IMR-90 (cell line): ENCODE measurements around the gene CNTFR.

Experiments
- BHLHE40 ChIP-seq: fragments of 150-350 bp; IDR thresholded peaks from 2 replicates; pipeline ENCODE4 v1.6.1; 2016; ENCODE audit warnings: mild to moderate bottlenecking, low read depth, low read length
- CEBPB ChIP-seq: IDR thresholded peaks from 2 replicates; pipeline ENCODE4 v1.6.1; 2012; ENCODE audit warnings: low read depth, low read length, improper control_type of control experiment
- CHD1 ChIP-seq: IDR thresholded peaks from 2 replicates; pipeline ENCODE4 v1.6.1; 2012; ENCODE audit warnings: low read depth, low read length, improper control_type of control experiment
- CTCF ChIP-seq: conservative IDR thresholded peaks from 2 replicates; pipeline ENCODE4 v1.5.1; 2012; ENCODE audit warnings: mild to moderate bottlenecking, low read depth, low read length, improper control_type of control experiment
- ELK1 ChIP-seq: fragments of 150-350 bp; IDR thresholded peaks from 2 replicates; pipeline ENCODE4 v1.6.1; 2016; ENCODE audit warnings: low read depth, mild to moderate bottlenecking, low read length, moderate library complexity, borderline replicate concordance
- FOS ChIP-seq: fragments of 150-350 bp; IDR thresholded peaks from 2 replicates; pipeline ENCODE4 v1.6.1; 2016; ENCODE audit warnings: low read depth, low read length
- MAFK ChIP-seq: IDR thresholded peaks from 2 replicates; pipeline ENCODE4 v1.6.1; 2012; ENCODE audit warnings: low read depth, low read length, improper control_type of control experiment
- MAZ ChIP-seq: IDR thresholded peaks from 2 replicates; pipeline ENCODE4 v1.6.1; 2012; ENCODE audit warnings: low read depth, mild to moderate bottlenecking, low read length, improper control_type of control experiment, moderate library complexity, borderline replicate concordance
- POLR2A ChIP-seq: IDR thresholded peaks from 2 replicates; pipeline ENCODE4 v1.6.1; 2012; ENCODE audit warnings: mild to moderate bottlenecking, low read depth, low read length
- RAD21 ChIP-seq: IDR thresholded peaks from 2 replicates; pipeline ENCODE4 v1.6.1; 2012; ENCODE audit warnings: low read length, improper control_type of control experiment
- RFX5 ChIP-seq: IDR thresholded peaks from 2 replicates; pipeline ENCODE4 v1.8.0; 2012; ENCODE audit warnings: low read depth, mild to moderate bottlenecking, low read length, moderate library complexity
- SMC3 ChIP-seq: fragments of 150-350 bp; IDR thresholded peaks from 2 replicates; pipeline ENCODE4 v1.6.1; 2016; ENCODE audit warnings: low read depth, mild to moderate bottlenecking, antibody characterized with exemption, low read length, moderate library complexity
- USF2 ChIP-seq: fragments of 150-350 bp; IDR thresholded peaks from 2 replicates; pipeline ENCODE4 v1.6.1; 2017; ENCODE audit warnings: mild to moderate bottlenecking, antibody characterized with exemption, low read length, low read depth

- TF ChIP-seq CTCF = no peak
- no peak for TF ChIP-seq POLR2A
- no peak for TF ChIP-seq USF2
- no peak for TF ChIP-seq RFX5
- no peak for TF ChIP-seq CEBPB
- no peak for TF ChIP-seq RAD21
- no peak for TF ChIP-seq SMC3
- no peak for TF ChIP-seq FOS
- TF ChIP-seq BHLHE40 = no peak
- no peak for TF ChIP-seq MAFK
- TF ChIP-seq MAZ = no peak
- TF ChIP-seq CHD1 = no peak
- no peak for TF ChIP-seq ELK1
Observed at GRCh38 chr9:34560599-34561214, 28.8 kb downstream of the CNTFR start.
